HepG2 (cell line): Measurements from ENCODE around the gene DDX1. TPM values are rescaled to one million over a fixed set of nuclear protein-coding genes. Genes with fewer than 3 reads are reported as not detected.

Experiments
- ARID2 ChIP-seq: sonication (generic); formaldehyde crosslinking; IDR thresholded peaks from 2 replicates; pipeline ENCODE4 v1.8.1; 2022; ENCODE audit warnings: mild to moderate bottlenecking, missing genetic modification reagents, borderline replicate concordance
- CEBPZ ChIP-seq: IDR thresholded peaks from 2 replicates; pipeline ENCODE4 v1.6.1; 2012; ENCODE audit warnings: low read length, improper control_type of control experiment
- CENPT ChIP-seq: sonication (generic); formaldehyde crosslinking; IDR thresholded peaks from 2 replicates; pipeline ENCODE4 v1.8.0; 2022; ENCODE audit warnings: low read depth, mild to moderate bottlenecking, moderate library complexity, missing genetic modification reagents
- EP300 ChIP-seq, 3 experiments: sonication (generic) in 1 of 3; formaldehyde crosslinking in 1 of 3; IDR thresholded peaks; 2 replicates each; pipeline versions ENCODE4 v1.5.1 to v1.6.1; 2011 to 2020; ENCODE audit warnings: low read depth in 2 of 3, low read length in 2 of 3, borderline replicate concordance in 1 of 3, improper control_type of control experiment in 1 of 3, mild to moderate bottlenecking in 1 of 3, missing genetic modification reagents in 1 of 3, moderate library complexity in 1 of 3
- GPBP1L1 ChIP-seq: sonication (generic); formaldehyde crosslinking; IDR thresholded peaks from 2 replicates; pipeline ENCODE4 v1.5.0; 2020; ENCODE audit warnings: mild to moderate bottlenecking, missing genetic modification reagents
- HNF1A ChIP-seq, 2 experiments: sonication (generic) in 1 of 2; formaldehyde crosslinking in 1 of 2; IDR thresholded peaks; 2 replicates each; pipeline versions ENCODE4 v1.4.0 to v1.6.1; 2016 to 2020; ENCODE audit warnings: borderline replicate concordance in 1 of 2, low read depth in 1 of 2, mild to moderate bottlenecking in 1 of 2, missing genetic modification reagents in 1 of 2
- KAT8 ChIP-seq: IDR thresholded peaks from 2 replicates; pipeline ENCODE4 v1.6.1; 2016; ENCODE audit warnings: missing genetic modification reagents, missing compliant biosample characterization
- KMT2B ChIP-seq: IDR thresholded peaks from 2 replicates; pipeline ENCODE4 v1.6.1; 2016; ENCODE audit warnings: missing genetic modification reagents, missing compliant biosample characterization
- MAZ ChIP-seq, 2 experiments: sonication (generic) in 1 of 2; formaldehyde crosslinking in 1 of 2; IDR thresholded peaks; 2 replicates each; pipeline versions ENCODE4 v1.5.0 to v1.6.1; 2012 to 2020; ENCODE audit warnings: low read depth in 2 of 2, mild to moderate bottlenecking in 2 of 2, borderline replicate concordance in 1 of 2, improper control_type of control experiment in 1 of 2, low read length in 1 of 2, missing genetic modification reagents in 1 of 2, moderate library complexity in 1 of 2
- MTA1 ChIP-seq: sonication (generic); formaldehyde crosslinking; IDR thresholded peaks from 2 replicates; pipeline ENCODE4 v1.4.0; 2020; ENCODE audit warnings: missing genetic modification reagents, mild to moderate bottlenecking, borderline replicate concordance
- NR3C1 ChIP-seq: sonication (generic); formaldehyde crosslinking; IDR thresholded peaks from 2 replicates; pipeline ENCODE4 v1.4.0; 2020; ENCODE audit warnings: missing genetic modification reagents
- RBAK ChIP-seq: sonication (generic); formaldehyde crosslinking; IDR thresholded peaks from 2 replicates; pipeline ENCODE4 v1.5.1; 2020; ENCODE audit warnings: mild to moderate bottlenecking, missing genetic modification reagents
- SP4 ChIP-seq: sonication (generic); formaldehyde crosslinking; IDR thresholded peaks from 2 replicates; pipeline ENCODE4 v1.8.1; 2023; ENCODE audit warnings: mild to moderate bottlenecking, missing genetic modification reagents
- SUZ12 ChIP-seq: fragments of 150-350 bp; IDR thresholded peaks from 2 replicates; pipeline ENCODE4 v1.6.1; 2014; ENCODE audit warnings: low read depth, low read length
- TAF1 ChIP-seq: sonication (generic); formaldehyde crosslinking; IDR thresholded peaks from 2 replicates; pipeline ENCODE4 v1.4.0; 2020; ENCODE audit warnings: missing genetic modification reagents
- ZKSCAN8 ChIP-seq: IDR thresholded peaks from 2 replicates; pipeline ENCODE4 v1.6.1; 2016; ENCODE audit warnings: borderline replicate concordance, missing genetic modification reagents, missing compliant biosample characterization
- ZMYM3 ChIP-seq: sonication (generic); formaldehyde crosslinking; IDR thresholded peaks from 2 replicates; pipeline ENCODE4 v1.5.1; 2020; ENCODE audit warnings: mild to moderate bottlenecking, missing genetic modification reagents
- ZNF282 ChIP-seq: fragments of 450-650 bp; IDR thresholded peaks from 2 replicates; pipeline ENCODE4 v1.6.1; 2018; ENCODE audit not compliant: partially characterized antibody
- ZNF343 ChIP-seq: sonication (generic); formaldehyde crosslinking; IDR thresholded peaks from 2 replicates; pipeline ENCODE4 v1.4.0; 2020; ENCODE audit warnings: mild to moderate bottlenecking, missing genetic modification reagents
- ZNF563 ChIP-seq: sonication (generic); formaldehyde crosslinking; IDR thresholded peaks from 2 replicates; pipeline ENCODE4 v1.8.0; 2022; ENCODE audit warnings: mild to moderate bottlenecking, moderate library complexity, missing genetic modification reagents
- polyA plus RNA-seq, 8 experiments: library from polyadenylated mRNA; depleted of rRNA in 3 of 8; stranded (reverse) in 7 of 8; unstranded in 1 of 8; fragments of >200 nt; fragmentation: Illumina TruSeq in 4 of 8; extraction: Trizol in 4 of 8; gene quantifications; 2 replicates each; pipeline versions ENCODE4 v1.2.1 to v1.2.3, GENCODE V29; 2011 to 2016; ENCODE audit warnings: low read depth in 4 of 8, missing spikeins in 1 of 8, mixed read lengths in 1 of 8; ENCODE audit not compliant: insufficient read depth in 1 of 8
- total RNA-seq, 5 experiments: library from RNA; depleted of rRNA; stranded (reverse); fragments of >200 nt; fragmentation: Illumina TruSeq; extraction: Trizol; gene quantifications; 2 replicates each; pipeline ENCODE4 v1.2.3, GENCODE V29; 2016; ENCODE audit warnings: low read depth in 1 of 5

DDX1 gene
- total and polyA plus RNA-seq, 2 of the 13 experiments (the other 11 are each of a cell fraction or from before 2014, with no cell fraction given), result 81.6 to 130 TPM

- TF ChIP-seq CEBPZ (no peak), RBAK (CRISPR knock-in tag) (no peak), SP4 (CRISPR knock-in tag) (no peak; the same call in 1 of the 2 replicates), GPBP1L1 (no peak), TAF1 (peak; percentile 89), KAT8 (CRISPR knock-in tag) (peak; percentile 96), ZNF282 (no peak), SUZ12 (no peak), KMT2B (peak; percentile 98), NR3C1 (no peak), MTA1 (CRISPR knock-in tag) (peak; percentile 19; the same call in 1 of the 2 replicates), ARID2 (peak; percentile 94), CENPT (no peak), EP300 (IDR thresholded peaks at IDR 0.05; ENCODE audit: low read depth in 2 of 2, low read length in 2 of 2) (peak; percentile 29 to 52; a peak in 1 of 4 replicates), EP300 (CRISPR knock-in tag; IDR thresholded peaks at IDR 0.05; ENCODE audit: borderline replicate concordance) (no peak), ZKSCAN8 (CRISPR knock-in tag) (peak; percentile 30; the same call in 1 of the 2 replicates), ZMYM3 (CRISPR knock-in tag) (no peak), HNF1A (IDR thresholded peaks at IDR 0.05; ENCODE audit: low read depth) (peak; percentile 51; the same call in 1 of the 2 replicates), HNF1A (CRISPR knock-in tag; IDR thresholded peaks at IDR 0.05; ENCODE audit: borderline replicate concordance) (peak; percentile 80; the same call in 1 of the 2 replicates), ZNF563 (CRISPR knock-in tag) (0 out of 2 replicates have a peak, but pooled peaks have one; percentile 44), MAZ (IDR thresholded peaks at IDR 0.05; ENCODE audit: borderline replicate concordance, low read depth, low read length) (peak; percentile 27), MAZ (CRISPR knock-in tag; IDR thresholded peaks at IDR 0.05; ENCODE audit: low read depth) (peak; percentile 48; the same call in 1 of the 2 replicates), ZNF343 (CRISPR knock-in tag) (0 out of 2 replicates have a peak, but pooled peaks have one; percentile 71)
These were observed 30.6 kb upstream of the DDX1 start, which contains the start of gene NBAS (continued) for GRCh38 chr2:15560988-15561573.
